NT2/D1 (cell line): Measurements from ENCODE around the gene SORCS3.

Experiments
- SUZ12 ChIP-seq: IDR thresholded peaks from 2 replicates; pipeline ENCODE4 v1.6.1; 2011; ENCODE audit not compliant: insufficient read length, insufficient read depth; ENCODE audit errors: extremely low read depth
- ZNF274 ChIP-seq: IDR thresholded peaks from 2 replicates; pipeline ENCODE4 v1.6.1; 2011; ENCODE audit warnings: mild to moderate bottlenecking, low read depth, low read length

DNA sequence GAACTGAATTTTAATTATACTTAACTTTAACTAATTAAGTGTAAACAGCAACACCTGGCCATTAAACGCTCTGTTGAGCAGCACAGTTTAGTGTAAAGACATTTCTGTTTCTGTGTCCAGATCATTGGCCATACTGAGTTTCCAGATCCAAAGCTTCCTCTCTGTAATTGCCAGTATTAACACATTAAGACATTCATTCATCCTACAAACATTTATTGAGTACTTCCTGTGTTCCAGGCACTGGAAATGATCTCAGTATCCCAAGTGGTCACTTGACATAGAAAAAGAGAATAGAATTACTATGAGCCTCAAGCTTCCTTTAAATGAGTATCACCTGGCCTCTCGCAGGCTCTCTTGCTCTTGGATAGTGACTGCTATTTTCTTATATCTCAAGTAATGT lies 618.1 kb downstream of the SORCS3 start:
- TF ChIP-seq ZNF274 (no peak), SUZ12 (no peak)
